GM06990 (cell line): ENCODE measurements around the gene SYPL1.

ENCODE experiments used
- DNase-seq: peaks from one replicate; pipeline ENCODE4 v3.0.0-alpha.2; 2011; ENCODE audit not compliant: insufficient read length; ENCODE audit errors: extremely low read depth
- H3K27me3 ChIP-seq: replicated peaks from 2 replicates; pipeline ENCODE4 v1.6.0; 2011; ENCODE audit warnings: low read length; ENCODE audit not compliant: control insufficient read depth, insufficient read depth
- H3K36me3 ChIP-seq: 2 replicates; pipeline ENCODE4 v1.5.1; 2011; ENCODE audit warnings: low read length; ENCODE audit not compliant: control insufficient read depth, insufficient read depth
- H3K4me3 ChIP-seq: replicated peaks from 2 replicates; pipeline ENCODE4 v1.5.1; 2011; ENCODE audit warnings: low read depth, mild to moderate bottlenecking, control low read depth, low read length
- CTCF ChIP-seq: IDR thresholded peaks from 2 replicates; pipeline ENCODE4 v1.5.1; 2011; ENCODE audit warnings: low read length, control low read depth, mild to moderate bottlenecking, inconsistent platforms; ENCODE audit not compliant: insufficient read depth, poor library complexity, severe bottlenecking

SYPL1 gene

GRCh38 chr7:106050746-106051117 is 61.4 kb downstream of the SYPL1 start:
- no peak for TF ChIP-seq CTCF
- Histone ChIP-seq H3K4me3 (no peak overlapping the region), H3K36me3 (no peaks in the 10 kb centered on the region), H3K27me3 (no peaks in the 10 kb centered on the region; the same call in none of the 2 replicates)
- no peak for DNase-seq

GRCh38 chr7:106050002-106050745 is 61.9 kb downstream of the SYPL1 start:
- no peaks in the 10 kb centered on the region; the same call in none of the 2 replicates for H3K27me3 ChIP-seq
- H3K4me3 ChIP-seq, result no peak overlapping the region
- peak; percentile 31 for TF ChIP-seq CTCF
- no peak for DNase-seq
- no peaks in the 10 kb centered on the region for H3K36me3 ChIP-seq

GRCh38 chr7:106049139-106049752 is 62.9 kb downstream of the SYPL1 start:
- no peak for DNase-seq
- no peak for TF ChIP-seq CTCF
- H3K4me3 ChIP-seq, result no peak overlapping the region
- no peaks in the 10 kb centered on the region for H3K36me3 ChIP-seq
- peaks cover 2% of the 10 kb centered on the region for H3K27me3 ChIP-seq

- TF ChIP-seq CTCF, result no peak
- no peaks in the 10 kb centered on the region for H3K36me3 ChIP-seq
- H3K27me3 ChIP-seq, result peaks cover 4% of the 10 kb centered on the region
- no peak for DNase-seq
- no peak overlapping the region for H3K4me3 ChIP-seq
Observed at GRCh38 chr7:106048706-106049020, 63.4 kb downstream of the SYPL1 start.

- no peaks in the 10 kb centered on the region for H3K36me3 ChIP-seq
- no peak for TF ChIP-seq CTCF
- no peak overlapping the region for H3K4me3 ChIP-seq
- peaks cover 4% of the 10 kb centered on the region for H3K27me3 ChIP-seq
- DNase-seq, result no peak
Observed at GRCh38 chr7:106047818-106048705, 64.0 kb downstream of the SYPL1 start.
